Ovary (tissue), 9 donors: Measurements from ENCODE around the gene EYS. TPM values are rescaled to one million over a fixed set of nuclear protein-coding genes. Genes with fewer than 3 reads are reported as not detected.

Experiments
- DNase-seq, 5 donors: peaks; one replicate each; pipeline ENCODE4 v3.0.0-alpha.2; 2019 to 2020
- H3K27ac ChIP-seq, 2 donors: fragments of 200-600 bp; one replicate each; pipeline versions ENCODE4 v1.5.1 to v1.8.0; 2019 to 2022
- H3K27me3 ChIP-seq: fragments of 200-600 bp; one replicate; pipeline ENCODE4 v1.8.0; 2022
- H3K36me3 ChIP-seq: fragments of 200-600 bp; sonication (generic); one replicate; pipeline ENCODE4 v1.5.1; 2019
- H3K4me1 ChIP-seq: one replicate; pipeline ENCODE4 v1.8.1; 2013; ENCODE audit warnings: mild to moderate bottlenecking, moderate library complexity; ENCODE audit not compliant: insufficient read depth
- H3K4me3 ChIP-seq: fragments of 200-600 bp; sonication (generic); one replicate; pipeline ENCODE4 v1.5.1; 2017
- H3K9me3 ChIP-seq, 2 donors: fragments of 200-600 bp in 1 of 2; sonication (generic) in 1 of 2; one replicate each; pipeline versions ENCODE4 v1.5.1 to v1.8.1; 2013 to 2019; ENCODE audit warnings: mild to moderate bottlenecking in 1 of 2, moderate library complexity in 1 of 2
- EP300 ChIP-seq: sonication (generic); formaldehyde crosslinking; IDR thresholded peaks from one replicate; pipeline ENCODE4 v1.6.1; 2017; ENCODE audit warnings: antibody characterized with exemption
- POLR2A ChIP-seq: fragments of 450-650 bp; IDR thresholded peaks from one replicate; pipeline ENCODE4 v1.6.1; 2017; ENCODE audit warnings: antibody characterized with exemption, mild to moderate bottlenecking, moderate library complexity
- WGBS, 3 donors: extraction: QIAGEN DNeasy Blood & Tissue Kit in 1 of 3; methylation state at CpG; one replicate each; pipeline versions ENCODE4 v1.1.5 to v1.1.7; 2013 to 2017; 5-methylcytosine and 5-hydroxymethylcytosine counted together
- intact Hi-C, 4 donors: fragments of 100-400 bp; cut with DNase I; formaldehyde crosslinking; loops; one replicate each; pipeline versions ENCODE4 v1.11.0 to v1.15.1; 2022 to 2023
- polyA plus RNA-seq, 2 donors: library from polyadenylated mRNA; stranded (reverse); fragments of 200-250 nt in 1 of 2; fragments of 350-450 nt in 1 of 2; fragmentation: Illumina TruSeq in 1 of 2; extraction: RNeasy Lipid Tissue Mini Kit (QIAGEN cat#74804) in 1 of 2; gene quantifications; one replicate each; pipeline ENCODE4 v1.2.3, GENCODE V29; 2013 to 2014
- total RNA-seq, 7 donors: library from RNA; depleted of rRNA in 2 of 7; stranded (reverse); fragments of >200 nt in 2 of 7; fragmentation: NEBNext Ultra II Directional in 3 of 7; extraction: Animal tissue kit (Norgen Biotek cat#: 25700) in 3 of 7; gene quantifications; one replicate each; pipeline versions ENCODE4 v1.1.0 to v1.2.4, GENCODE V29; 2016 to 2023
- TF ChIP-seq, protein P1 (sequence below), 3 donors: fragments of 450-650 bp in 2 of 3; fragments of 200-600 bp in 1 of 3; IDR thresholded peaks; one replicate each; pipeline versions ENCODE4 v1.5.1 to v1.8.0; 2016 to 2022; ENCODE audit warnings: antibody characterized with exemption in 3 of 3, mild to moderate bottlenecking in 1 of 3
- donor health status: DM: no; HTN: no; CAD: no; lungs with moderate emphysema.
- donor health status: DM: no; HTN: no; CAD: no.
- donor health status: Bipolar disorder and iron deficiency.
- donor health status: DM: yes; HTN: yes; CAD: no.
- donor health status: DM: no; HTN: no; CAD: no.
- donor health status: DM: yes; HTN: yes; CAD: no.

Gene EYS
- total and polyA plus RNA-seq, 9 donors = under 0.01 to 0.03 (median 0.01) TPM; not detected in 6

GRCh38 chr6:63731930-63732329, 1975.1 kb downstream of the EYS start:
- Histone ChIP-seq H3K27ac (no peak overlapping the region), H3K4me1 (no peaks in the 10 kb centered on the region), H3K27me3 (no peaks in the 10 kb centered on the region), H3K9me3 (no peaks in the 10 kb centered on the region), H3K4me3 (no peak overlapping the region), H3K36me3 (no peaks in the 10 kb centered on the region)
- WGBS, 3 donors = 68 to 82% (median 80%) methylated on average over 3 of the region's 3 CpGs
- no peak for DNase-seq
- TF ChIP-seq POLR2A (no peak), EP300 (no peak)
- TF ChIP-seq, protein P1, sequence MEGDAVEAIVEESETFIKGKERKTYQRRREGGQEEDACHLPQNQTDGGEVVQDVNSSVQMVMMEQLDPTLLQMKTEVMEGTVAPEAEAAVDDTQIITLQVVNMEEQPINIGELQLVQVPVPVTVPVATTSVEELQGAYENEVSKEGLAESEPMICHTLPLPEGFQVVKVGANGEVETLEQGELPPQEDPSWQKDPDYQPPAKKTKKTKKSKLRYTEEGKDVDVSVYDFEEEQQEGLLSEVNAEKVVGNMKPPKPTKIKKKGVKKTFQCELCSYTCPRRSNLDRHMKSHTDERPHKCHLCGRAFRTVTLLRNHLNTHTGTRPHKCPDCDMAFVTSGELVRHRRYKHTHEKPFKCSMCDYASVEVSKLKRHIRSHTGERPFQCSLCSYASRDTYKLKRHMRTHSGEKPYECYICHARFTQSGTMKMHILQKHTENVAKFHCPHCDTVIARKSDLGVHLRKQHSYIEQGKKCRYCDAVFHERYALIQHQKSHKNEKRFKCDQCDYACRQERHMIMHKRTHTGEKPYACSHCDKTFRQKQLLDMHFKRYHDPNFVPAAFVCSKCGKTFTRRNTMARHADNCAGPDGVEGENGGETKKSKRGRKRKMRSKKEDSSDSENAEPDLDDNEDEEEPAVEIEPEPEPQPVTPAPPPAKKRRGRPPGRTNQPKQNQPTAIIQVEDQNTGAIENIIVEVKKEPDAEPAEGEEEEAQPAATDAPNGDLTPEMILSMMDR (IDR thresholded peaks at IDR 0.05) = no peak
- intact Hi-C loops = no loop called here

- H3K9me3 ChIP-seq = no peaks in the 10 kb centered on the region
- TF ChIP-seq EP300 = no peak
- no peak for TF ChIP-seq POLR2A
- TF ChIP-seq, protein P1 (IDR thresholded peaks at IDR 0.05) = no peak
- intact Hi-C loops = no loop called here
Observed at GRCh38 chr6:63730311-63730710, 1976.7 kb downstream of the EYS start.

DNA sequence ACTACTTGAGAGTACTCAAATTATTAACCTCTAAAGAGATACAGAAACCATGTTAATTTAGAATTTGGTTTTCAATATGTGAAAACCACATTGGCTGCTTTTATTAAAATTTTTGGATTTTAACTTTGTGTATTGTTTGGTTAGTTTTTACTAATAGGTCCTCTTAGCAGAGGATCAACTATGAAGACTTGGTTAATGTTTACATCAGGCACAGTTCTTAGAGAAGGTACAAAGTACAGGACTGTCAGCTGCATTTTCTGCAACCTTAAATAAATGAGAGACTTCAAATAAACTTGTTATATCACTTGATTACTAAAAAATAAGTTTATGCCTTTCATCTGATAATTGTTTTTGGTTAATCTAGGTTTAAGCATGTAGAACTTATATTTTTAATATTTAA, 1982.3 kb downstream of the EYS start:
- H3K27ac ChIP-seq = no peak overlapping the region
- no peak for TF ChIP-seq EP300
- no peak for TF ChIP-seq POLR2A
- TF ChIP-seq, protein P1 (IDR thresholded peaks at IDR 0.05) = no peak
- intact Hi-C loops = no loop called here
- no peak overlapping the region for H3K4me3 ChIP-seq
- H3K27me3 ChIP-seq = no peaks in the 10 kb centered on the region
- H3K9me3 ChIP-seq = no peaks in the 10 kb centered on the region
- H3K4me1 ChIP-seq = no peaks in the 10 kb centered on the region
- H3K36me3 ChIP-seq = no peaks in the 10 kb centered on the region
- no peak for DNase-seq

More at GRCh38 chr6:63730311-63730710, 1976.7 kb downstream of the EYS start:
- H3K4me3 ChIP-seq = no peak overlapping the region
- H3K27me3 ChIP-seq = no peaks in the 10 kb centered on the region
- no peaks in the 10 kb centered on the region for H3K36me3 ChIP-seq
- no peak overlapping the region for H3K27ac ChIP-seq
- DNase-seq = no peak
- H3K4me1 ChIP-seq = no peaks in the 10 kb centered on the region

DNA sequence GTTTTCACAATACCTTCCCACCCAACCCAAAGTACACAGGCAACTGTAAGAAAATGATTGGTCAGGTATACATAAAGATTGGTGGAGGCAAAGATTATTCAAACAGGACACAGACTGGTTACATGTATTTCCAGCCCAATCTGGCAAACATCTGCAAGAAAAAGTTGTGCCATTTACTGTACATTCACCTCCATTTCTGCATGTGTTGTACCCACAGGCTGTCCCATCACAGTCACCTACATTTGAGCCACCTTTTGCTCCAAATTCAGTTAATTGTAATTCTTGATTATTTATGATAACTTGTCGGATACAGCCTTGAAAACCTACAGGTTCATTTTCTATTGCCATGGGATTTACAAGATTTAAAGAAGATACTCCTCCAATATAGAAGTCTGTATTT, 1985.8 kb downstream of the EYS start:
- H3K4me3 ChIP-seq = no peak overlapping the region
- intact Hi-C loops = no loop called here
- no peaks in the 10 kb centered on the region for H3K9me3 ChIP-seq
- no peaks in the 10 kb centered on the region for H3K36me3 ChIP-seq
- TF ChIP-seq EP300 (no peak), POLR2A (no peak)
- TF ChIP-seq, protein P1 (IDR thresholded peaks at IDR 0.05) = no peak
- WGBS, 3 donors = 86 to 91% (median 90%) methylated on average over 1 of the region's 1 CpG
- H3K4me1 ChIP-seq = no peaks in the 10 kb centered on the region
- no peak overlapping the region for H3K27ac ChIP-seq
- DNase-seq = no peak
- no peaks in the 10 kb centered on the region for H3K27me3 ChIP-seq

DNA sequence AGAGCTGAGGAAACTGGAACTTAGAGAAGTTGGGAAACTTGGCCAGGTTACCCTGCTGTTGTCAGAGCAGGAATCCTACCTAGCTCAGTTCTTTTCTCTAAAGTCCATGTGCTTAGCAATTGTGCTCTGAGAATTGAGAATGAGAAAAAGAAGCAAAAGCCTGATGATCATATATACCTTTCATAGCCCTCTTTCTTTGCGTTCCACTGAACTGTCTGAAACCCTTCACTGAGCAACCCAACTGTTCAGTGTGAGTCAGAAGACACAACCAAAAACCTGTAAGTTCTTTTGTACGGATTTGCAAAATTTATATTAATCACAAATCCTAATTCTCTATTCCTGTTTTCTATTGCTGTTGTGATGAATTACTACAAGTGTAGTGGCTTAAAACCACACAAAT, 1990.9 kb downstream of the EYS start:
- Histone ChIP-seq H3K36me3 (no peaks in the 10 kb centered on the region), H3K9me3 (no peaks in the 10 kb centered on the region), H3K27ac (no peak overlapping the region), H3K4me1 (no peaks in the 10 kb centered on the region), H3K4me3 (no peak overlapping the region), H3K27me3 (no peaks in the 10 kb centered on the region)
- intact Hi-C loops = no loop called here
- 96 to 100% (median 99%) methylated on average over 2 of the region's 2 CpGs for WGBS, 3 donors
- DNase-seq = no peak
- TF ChIP-seq, protein P1 (IDR thresholded peaks at IDR 0.05) = no peak
- TF ChIP-seq EP300 = no peak
- TF ChIP-seq POLR2A = no peak
